ENCODE data around the gene GPR156. TPM values are rescaled to one million over a fixed set of nuclear protein-coding genes. Genes with fewer than 3 reads are reported as not detected.
"Not testable (repeated sequence)": the region's sequence is repeated elsewhere in the genome, so short reads cannot be mapped to it uniquely, and the experiment has no call there.

Gene GPR156
- total and polyA plus RNA-seq, 12 donors: 0.04 to 0.23 (median 0.07) TPM; not detected in 7

DNA sequence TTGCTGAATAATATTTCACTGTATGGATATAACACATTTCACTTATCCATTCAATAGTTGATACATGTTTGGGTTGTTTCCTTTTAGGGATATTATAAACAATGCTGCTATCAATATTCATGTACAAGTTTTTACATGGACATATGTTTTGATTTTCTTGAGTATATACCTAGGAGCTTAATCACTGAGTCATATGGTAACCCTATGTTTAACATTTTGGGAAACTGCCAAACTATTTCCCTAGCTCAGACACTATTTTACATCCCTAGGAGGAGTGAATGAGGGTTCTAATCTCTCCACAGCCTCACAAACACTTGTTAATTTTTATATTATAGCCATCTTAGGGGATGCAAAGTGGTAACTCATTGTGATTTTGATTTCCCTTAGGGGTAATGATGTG lies 66.0 kb downstream of the GPR156 start:
- DNase-seq (no peak), ATAC-seq (no peak)
- no peaks in the 10 kb centered on the region for H3K4me1 ChIP-seq
- H3K36me3 ChIP-seq: no peaks in the 10 kb centered on the region
- no peak overlapping the region for H3K4me3 ChIP-seq
- intact Hi-C loops (cut with DNase I): no loop called here
- H3K9me3 ChIP-seq: peaks cover 0 to 8% (median 0%) of the 10 kb centered on the region in 11 donors
- H3K27me3 ChIP-seq: no peaks in the 10 kb centered on the region
- no peak overlapping the region for H3K27ac ChIP-seq
- TF ChIP-seq, protein P1, sequence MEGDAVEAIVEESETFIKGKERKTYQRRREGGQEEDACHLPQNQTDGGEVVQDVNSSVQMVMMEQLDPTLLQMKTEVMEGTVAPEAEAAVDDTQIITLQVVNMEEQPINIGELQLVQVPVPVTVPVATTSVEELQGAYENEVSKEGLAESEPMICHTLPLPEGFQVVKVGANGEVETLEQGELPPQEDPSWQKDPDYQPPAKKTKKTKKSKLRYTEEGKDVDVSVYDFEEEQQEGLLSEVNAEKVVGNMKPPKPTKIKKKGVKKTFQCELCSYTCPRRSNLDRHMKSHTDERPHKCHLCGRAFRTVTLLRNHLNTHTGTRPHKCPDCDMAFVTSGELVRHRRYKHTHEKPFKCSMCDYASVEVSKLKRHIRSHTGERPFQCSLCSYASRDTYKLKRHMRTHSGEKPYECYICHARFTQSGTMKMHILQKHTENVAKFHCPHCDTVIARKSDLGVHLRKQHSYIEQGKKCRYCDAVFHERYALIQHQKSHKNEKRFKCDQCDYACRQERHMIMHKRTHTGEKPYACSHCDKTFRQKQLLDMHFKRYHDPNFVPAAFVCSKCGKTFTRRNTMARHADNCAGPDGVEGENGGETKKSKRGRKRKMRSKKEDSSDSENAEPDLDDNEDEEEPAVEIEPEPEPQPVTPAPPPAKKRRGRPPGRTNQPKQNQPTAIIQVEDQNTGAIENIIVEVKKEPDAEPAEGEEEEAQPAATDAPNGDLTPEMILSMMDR (IDR thresholded peaks at IDR 0.05): no peak

GRCh38 chr3:120216633-120217032 lies 68.4 kb downstream of the GPR156 start:
- intact Hi-C loops (cut with DNase I); H3K9me3 ChIP-seq; H3K27me3 ChIP-seq; ATAC-seq; H3K4me1 ChIP-seq; H3K4me3 ChIP-seq; H3K27ac ChIP-seq; H3K36me3 ChIP-seq; DNase-seq: not testable (repeated sequence)
- WGBS, 2 donors: 98 to 100% methylated on average over 1 of the region's 1 CpG

GRCh38 chr3:120214176-120214575 lies 70.8 kb downstream of the GPR156 start:
- TF ChIP-seq, protein P1 (IDR thresholded peaks at IDR 0.05): no peak
- no peaks in the 10 kb centered on the region for H3K4me1 ChIP-seq
- DNase-seq (no peak), ATAC-seq (no peak)
- H3K9me3 ChIP-seq: peaks cover 0 to 5% (median 0%) of the 10 kb centered on the region in 11 donors
- H3K27me3 ChIP-seq: no peaks in the 10 kb centered on the region
- no peaks in the 10 kb centered on the region for H3K36me3 ChIP-seq
- no peak overlapping the region for H3K4me3 ChIP-seq
- intact Hi-C loops (cut with DNase I): no loop called here
- H3K27ac ChIP-seq: no peak overlapping the region
- WGBS, 2 donors: 65 to 71% methylated on average over 4 of the region's 4 CpGs

DNA sequence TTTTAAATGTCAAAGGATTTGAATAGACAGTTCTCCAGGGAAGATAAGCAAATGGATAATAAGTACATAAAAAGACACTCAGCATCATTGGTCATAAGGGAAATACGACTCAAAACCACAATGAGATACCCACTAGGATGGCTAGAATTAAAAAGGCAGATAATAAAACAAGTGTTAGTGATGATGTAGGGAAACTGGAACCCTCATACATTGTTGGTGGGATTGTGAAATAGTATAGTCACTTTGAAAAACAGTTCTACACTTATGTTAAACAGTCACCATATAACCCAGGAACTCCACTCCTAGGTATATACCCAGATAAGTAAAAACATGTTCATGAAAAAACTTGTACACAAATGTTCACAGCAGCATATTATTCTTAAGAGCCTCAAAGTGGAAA lies 72.5 kb downstream of the GPR156 start:
- Histone ChIP-seq H3K27me3 (no peaks in the 10 kb centered on the region), H3K36me3 (no peaks in the 10 kb centered on the region), H3K9me3 (peaks cover 0 to 8% (median 0%) of the 10 kb centered on the region in 11 donors), H3K27ac (no peak overlapping the region), H3K4me3 (no peak overlapping the region), H3K4me1 (no peaks in the 10 kb centered on the region)
- no peak for ATAC-seq
- DNase-seq: no peak
- intact Hi-C loops (cut with DNase I): no loop called here
- TF ChIP-seq, protein P1 (IDR thresholded peaks at IDR 0.05): no peak
- WGBS, 2 donors: 79% methylated on average over 1 of the region's 1 CpG

DNA sequence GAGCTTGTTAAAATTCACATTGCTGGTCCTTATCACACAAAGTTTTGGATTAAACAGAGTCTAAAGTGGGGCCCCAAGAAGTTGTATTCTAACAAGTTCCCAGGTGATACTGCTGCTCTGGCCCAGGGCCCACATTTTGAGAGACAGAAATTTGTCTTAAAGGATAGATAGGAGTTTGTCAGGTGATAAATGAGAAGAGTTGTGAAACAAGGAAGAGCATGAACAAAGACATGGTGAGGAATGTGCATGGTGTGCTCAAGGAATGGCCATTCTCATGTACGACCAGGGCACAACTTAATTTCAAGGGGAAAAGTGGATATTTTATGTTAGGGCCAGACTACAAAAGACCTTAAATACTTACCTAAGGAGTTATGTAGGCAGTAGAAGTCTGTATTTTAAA lies 75.6 kb downstream of the GPR156 start:
- ATAC-seq: no peak
- TF ChIP-seq, protein P1 (IDR thresholded peaks at IDR 0.05): no peak
- 72 to 77% methylated on average over 1 of the region's 1 CpG for WGBS, 2 donors
- no peak overlapping the region for H3K27ac ChIP-seq
- H3K27me3 ChIP-seq: no peaks in the 10 kb centered on the region
- H3K4me1 ChIP-seq: no peaks in the 10 kb centered on the region
- H3K36me3 ChIP-seq: no peaks in the 10 kb centered on the region
- H3K9me3 ChIP-seq: peaks cover 0 to 8% (median 0%) of the 10 kb centered on the region in 11 donors
- no peak for DNase-seq
- no peak overlapping the region for H3K4me3 ChIP-seq
- intact Hi-C loops (cut with DNase I): no loop called here

All from heart right ventricle (tissue), 16 donors.